ENCODE results near the gene BOLA1. TPM values are rescaled to one million over a fixed set of nuclear protein-coding genes. Genes with fewer than 3 reads are reported as not detected.

BOLA1 gene
- polyA plus RNA-seq, 1 of the 3 experiments (the other 2 are of a cell fraction): 24.6 TPM

DNA sequence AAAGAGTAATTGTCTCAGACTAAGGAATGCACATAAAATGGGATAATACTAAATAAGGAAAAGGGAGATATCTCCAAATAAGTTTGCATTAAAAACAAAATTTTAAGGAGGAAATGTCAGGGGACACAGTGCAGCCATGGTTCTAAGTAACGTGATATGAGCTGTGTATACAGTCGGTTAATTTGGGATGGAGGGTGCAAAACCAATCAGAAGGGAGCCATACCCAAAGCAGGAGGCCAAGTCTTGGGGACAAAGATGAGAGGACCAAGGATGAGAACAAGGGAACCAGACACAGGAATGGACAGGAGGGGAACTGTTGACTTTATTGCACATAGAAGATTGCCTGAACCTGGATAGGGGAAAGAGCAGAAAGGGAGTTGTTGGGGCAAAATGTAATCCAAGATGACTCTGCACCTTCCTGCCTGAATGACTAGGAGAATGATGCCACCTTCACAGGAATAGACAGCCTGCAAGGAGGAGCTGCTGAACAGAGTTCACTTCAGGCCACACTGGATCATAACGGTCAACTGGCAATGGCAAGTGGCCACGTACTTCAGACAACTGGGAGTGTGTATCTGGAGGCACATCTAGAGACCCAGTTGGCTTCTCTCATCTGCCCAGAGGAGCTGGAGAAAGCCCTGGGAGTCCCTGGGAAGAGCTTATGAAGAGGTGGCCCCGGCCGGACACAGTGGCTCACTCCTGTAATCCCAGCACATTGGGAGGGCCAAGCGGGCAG, 22.0 kb upstream of the BOLA1 start:
- H3K79me2 ChIP-seq (ENCODE audit: insufficient read depth): no peaks in the 10 kb centered on the region
- H4K20me1 ChIP-seq (ENCODE audit: insufficient read depth): no peaks in the 10 kb centered on the region
- no peak overlapping the region for H2AFZ ChIP-seq (ENCODE audit: low read depth)
- TF ChIP-seq, protein P1, sequence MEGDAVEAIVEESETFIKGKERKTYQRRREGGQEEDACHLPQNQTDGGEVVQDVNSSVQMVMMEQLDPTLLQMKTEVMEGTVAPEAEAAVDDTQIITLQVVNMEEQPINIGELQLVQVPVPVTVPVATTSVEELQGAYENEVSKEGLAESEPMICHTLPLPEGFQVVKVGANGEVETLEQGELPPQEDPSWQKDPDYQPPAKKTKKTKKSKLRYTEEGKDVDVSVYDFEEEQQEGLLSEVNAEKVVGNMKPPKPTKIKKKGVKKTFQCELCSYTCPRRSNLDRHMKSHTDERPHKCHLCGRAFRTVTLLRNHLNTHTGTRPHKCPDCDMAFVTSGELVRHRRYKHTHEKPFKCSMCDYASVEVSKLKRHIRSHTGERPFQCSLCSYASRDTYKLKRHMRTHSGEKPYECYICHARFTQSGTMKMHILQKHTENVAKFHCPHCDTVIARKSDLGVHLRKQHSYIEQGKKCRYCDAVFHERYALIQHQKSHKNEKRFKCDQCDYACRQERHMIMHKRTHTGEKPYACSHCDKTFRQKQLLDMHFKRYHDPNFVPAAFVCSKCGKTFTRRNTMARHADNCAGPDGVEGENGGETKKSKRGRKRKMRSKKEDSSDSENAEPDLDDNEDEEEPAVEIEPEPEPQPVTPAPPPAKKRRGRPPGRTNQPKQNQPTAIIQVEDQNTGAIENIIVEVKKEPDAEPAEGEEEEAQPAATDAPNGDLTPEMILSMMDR (IDR thresholded peaks at IDR 0.05): no peak
- TF ChIP-seq, protein P2, sequence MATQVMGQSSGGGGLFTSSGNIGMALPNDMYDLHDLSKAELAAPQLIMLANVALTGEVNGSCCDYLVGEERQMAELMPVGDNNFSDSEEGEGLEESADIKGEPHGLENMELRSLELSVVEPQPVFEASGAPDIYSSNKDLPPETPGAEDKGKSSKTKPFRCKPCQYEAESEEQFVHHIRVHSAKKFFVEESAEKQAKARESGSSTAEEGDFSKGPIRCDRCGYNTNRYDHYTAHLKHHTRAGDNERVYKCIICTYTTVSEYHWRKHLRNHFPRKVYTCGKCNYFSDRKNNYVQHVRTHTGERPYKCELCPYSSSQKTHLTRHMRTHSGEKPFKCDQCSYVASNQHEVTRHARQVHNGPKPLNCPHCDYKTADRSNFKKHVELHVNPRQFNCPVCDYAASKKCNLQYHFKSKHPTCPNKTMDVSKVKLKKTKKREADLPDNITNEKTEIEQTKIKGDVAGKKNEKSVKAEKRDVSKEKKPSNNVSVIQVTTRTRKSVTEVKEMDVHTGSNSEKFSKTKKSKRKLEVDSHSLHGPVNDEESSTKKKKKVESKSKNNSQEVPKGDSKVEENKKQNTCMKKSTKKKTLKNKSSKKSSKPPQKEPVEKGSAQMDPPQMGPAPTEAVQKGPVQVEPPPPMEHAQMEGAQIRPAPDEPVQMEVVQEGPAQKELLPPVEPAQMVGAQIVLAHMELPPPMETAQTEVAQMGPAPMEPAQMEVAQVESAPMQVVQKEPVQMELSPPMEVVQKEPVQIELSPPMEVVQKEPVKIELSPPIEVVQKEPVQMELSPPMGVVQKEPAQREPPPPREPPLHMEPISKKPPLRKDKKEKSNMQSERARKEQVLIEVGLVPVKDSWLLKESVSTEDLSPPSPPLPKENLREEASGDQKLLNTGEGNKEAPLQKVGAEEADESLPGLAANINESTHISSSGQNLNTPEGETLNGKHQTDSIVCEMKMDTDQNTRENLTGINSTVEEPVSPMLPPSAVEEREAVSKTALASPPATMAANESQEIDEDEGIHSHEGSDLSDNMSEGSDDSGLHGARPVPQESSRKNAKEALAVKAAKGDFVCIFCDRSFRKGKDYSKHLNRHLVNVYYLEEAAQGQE (IDR thresholded peaks at IDR 0.05; ENCODE audit: low read depth, low read length): no peak
- TF ChIP-seq FOXJ3 (CRISPR knock-in tag; IDR thresholded peaks at IDR 0.05) (no peak), EP300 (IDR thresholded peaks at IDR 0.05; ENCODE audit: borderline replicate concordance in 1 of 2, low read depth in 1 of 2, low read length in 1 of 2) (no peak), SMC3 (IDR thresholded peaks at IDR 0.05; ENCODE audit: low read depth, low read length) (no peak), CHD2 (IDR thresholded peaks at IDR 0.05; ENCODE audit: low read length, partially characterized antibody) (no peak), RXRA (IDR thresholded peaks at IDR 0.05; ENCODE audit: borderline replicate concordance, low read depth) (no peak), ELF1 (IDR thresholded peaks at IDR 0.05) (no peak), MXI1 (IDR thresholded peaks at IDR 0.05; ENCODE audit: low read depth, low read length) (no peak), GABPA (IDR thresholded peaks at IDR 0.05; ENCODE audit: low read depth) (no peak), TEAD4 (IDR thresholded peaks at IDR 0.05; ENCODE audit: borderline replicate concordance, insufficient read depth) (no peak), POLR2AphosphoS5 (IDR thresholded peaks at IDR 0.05; ENCODE audit: low read depth, low read length) (no peak), JUND (IDR thresholded peaks at IDR 0.05) (no peak), EZH2phosphoT487 (IDR thresholded peaks at IDR 0.05; ENCODE audit: borderline replicate concordance, low read depth) (no peak), RCOR1 (IDR thresholded peaks at IDR 0.05; ENCODE audit: low read length) (no peak), RFX5 (IDR thresholded peaks at IDR 0.05; ENCODE audit: low read length) (no peak)
- TF ChIP-seq, protein P3, sequence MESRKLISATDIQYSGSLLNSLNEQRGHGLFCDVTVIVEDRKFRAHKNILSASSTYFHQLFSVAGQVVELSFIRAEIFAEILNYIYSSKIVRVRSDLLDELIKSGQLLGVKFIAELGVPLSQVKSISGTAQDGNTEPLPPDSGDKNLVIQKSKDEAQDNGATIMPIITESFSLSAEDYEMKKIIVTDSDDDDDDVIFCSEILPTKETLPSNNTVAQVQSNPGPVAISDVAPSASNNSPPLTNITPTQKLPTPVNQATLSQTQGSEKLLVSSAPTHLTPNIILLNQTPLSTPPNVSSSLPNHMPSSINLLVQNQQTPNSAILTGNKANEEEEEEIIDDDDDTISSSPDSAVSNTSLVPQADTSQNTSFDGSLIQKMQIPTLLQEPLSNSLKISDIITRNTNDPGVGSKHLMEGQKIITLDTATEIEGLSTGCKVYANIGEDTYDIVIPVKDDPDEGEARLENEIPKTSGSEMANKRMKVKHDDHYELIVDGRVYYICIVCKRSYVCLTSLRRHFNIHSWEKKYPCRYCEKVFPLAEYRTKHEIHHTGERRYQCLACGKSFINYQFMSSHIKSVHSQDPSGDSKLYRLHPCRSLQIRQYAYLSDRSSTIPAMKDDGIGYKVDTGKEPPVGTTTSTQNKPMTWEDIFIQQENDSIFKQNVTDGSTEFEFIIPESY (IDR thresholded peaks at IDR 0.05; ENCODE audit: borderline replicate concordance, low read depth): no peak
- TF ChIP-seq, protein P4, sequence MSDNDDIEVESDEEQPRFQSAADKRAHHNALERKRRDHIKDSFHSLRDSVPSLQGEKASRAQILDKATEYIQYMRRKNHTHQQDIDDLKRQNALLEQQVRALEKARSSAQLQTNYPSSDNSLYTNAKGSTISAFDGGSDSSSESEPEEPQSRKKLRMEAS (IDR thresholded peaks at IDR 0.05; ENCODE audit: low read depth): no peak
- TF ChIP-seq, protein P5, sequence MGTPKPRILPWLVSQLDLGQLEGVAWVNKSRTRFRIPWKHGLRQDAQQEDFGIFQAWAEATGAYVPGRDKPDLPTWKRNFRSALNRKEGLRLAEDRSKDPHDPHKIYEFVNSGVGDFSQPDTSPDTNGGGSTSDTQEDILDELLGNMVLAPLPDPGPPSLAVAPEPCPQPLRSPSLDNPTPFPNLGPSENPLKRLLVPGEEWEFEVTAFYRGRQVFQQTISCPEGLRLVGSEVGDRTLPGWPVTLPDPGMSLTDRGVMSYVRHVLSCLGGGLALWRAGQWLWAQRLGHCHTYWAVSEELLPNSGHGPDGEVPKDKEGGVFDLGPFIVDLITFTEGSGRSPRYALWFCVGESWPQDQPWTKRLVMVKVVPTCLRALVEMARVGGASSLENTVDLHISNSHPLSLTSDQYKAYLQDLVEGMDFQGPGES (IDR thresholded peaks at IDR 0.05; ENCODE audit: low read depth, low read length): no peak
- TF ChIP-seq, protein P6, sequence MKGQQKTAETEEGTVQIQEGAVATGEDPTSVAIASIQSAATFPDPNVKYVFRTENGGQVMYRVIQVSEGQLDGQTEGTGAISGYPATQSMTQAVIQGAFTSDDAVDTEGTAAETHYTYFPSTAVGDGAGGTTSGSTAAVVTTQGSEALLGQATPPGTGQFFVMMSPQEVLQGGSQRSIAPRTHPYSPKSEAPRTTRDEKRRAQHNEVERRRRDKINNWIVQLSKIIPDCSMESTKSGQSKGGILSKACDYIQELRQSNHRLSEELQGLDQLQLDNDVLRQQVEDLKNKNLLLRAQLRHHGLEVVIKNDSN (IDR thresholded peaks at IDR 0.05; ENCODE audit: borderline replicate concordance, low read depth): no peak
- H3K27me3 ChIP-seq (ENCODE audit: insufficient read depth): no peaks in the 10 kb centered on the region
- no peaks in the 10 kb centered on the region for H3F3A ChIP-seq (replicated peaks; ENCODE audit: insufficient read depth)
- H3K4me2 ChIP-seq: no peak overlapping the region
- ChIA-PET POLR2A (no interaction called here), CTCF (no interaction called here)
- H3K36me3 ChIP-seq (replicated peaks in 1 of 2; ENCODE audit: control insufficient read depth in 1 of 2, insufficient read depth in 2 of 2, low read length in 1 of 2): no peaks in the 10 kb centered on the region
- H3K9me2 ChIP-seq: no peaks in the 10 kb centered on the region
- H3K4me1 ChIP-seq (ENCODE audit: control insufficient read depth in 1 of 2, insufficient read depth in 2 of 2, low read depth in 1 of 2, low read length in 1 of 2): no peaks in the 10 kb centered on the region
- H3K4me3 ChIP-seq (ENCODE audit: low read depth in 2 of 2, low read length in 1 of 2): no peak overlapping the region
- H3K27ac ChIP-seq (ENCODE audit: low read depth in 2 of 2, low read length in 1 of 2): no peak overlapping the region
- no peaks in the 10 kb centered on the region for H3K9me3 ChIP-seq
- DNase-seq: no peak
- no peak overlapping the region for H3K9ac ChIP-seq
- 97% methylated on average over 2 of the region's 7 CpGs for WGBS (ENCODE audit: low lambda C conversion rate)
